Measurements from ENCODE around the gene ERG28. TPM values are rescaled to one million over a fixed set of nuclear protein-coding genes. Genes with fewer than 3 reads are reported as not detected.

Gene ERG28
- total and polyA plus RNA-seq, 2 of the 13 experiments (the other 11 are each of a cell fraction or from before 2014, with no cell fraction given), result 27.3 to 32.3 TPM

DNA sequence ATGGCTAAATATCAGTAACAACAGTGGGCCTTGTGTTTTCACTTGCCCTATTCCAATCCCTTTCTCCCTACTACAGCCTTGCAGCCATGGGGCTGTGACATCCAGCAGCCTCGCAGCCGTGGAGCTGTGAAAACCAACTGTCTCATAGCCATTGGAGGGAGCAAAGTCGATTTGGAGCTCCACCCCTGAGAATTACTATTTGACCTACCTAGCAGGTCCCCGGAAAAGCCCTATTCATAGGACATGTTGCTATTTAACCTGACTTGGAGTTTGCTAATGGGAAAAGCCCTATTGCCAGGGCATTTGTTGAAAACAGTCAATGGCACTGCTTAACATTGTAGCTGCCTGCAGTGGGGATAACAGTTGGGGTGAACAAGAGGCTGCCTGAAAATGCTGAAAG lies 33.3 kb downstream of the ERG28 start (continued):
- TF ChIP-seq MLXIP (CRISPR knock-in tag; IDR thresholded peaks at IDR 0.05; ENCODE audit: borderline replicate concordance) (no peak), ZFP91 (CRISPR knock-in tag; IDR thresholded peaks at IDR 0.05; ENCODE audit: borderline replicate concordance) (no peak), GMEB2 (CRISPR knock-in tag; IDR thresholded peaks at IDR 0.05; ENCODE audit: low read depth) (no peak), RCOR2 (CRISPR knock-in tag; IDR thresholded peaks at IDR 0.05) (no peak), ISL2 (CRISPR knock-in tag; IDR thresholded peaks at IDR 0.05) (no peak), RFXAP (CRISPR knock-in tag; IDR thresholded peaks at IDR 0.05; ENCODE audit: borderline replicate concordance) (no peak), ZNF777 (CRISPR knock-in tag; IDR thresholded peaks at IDR 0.05) (no peak), ZMYM3 (CRISPR knock-in tag; IDR thresholded peaks at IDR 0.05) (0 out of 2 replicates have a peak, but pooled peaks have one; percentile 12), ZFYVE20 (CRISPR knock-in tag; IDR thresholded peaks at IDR 0.05; ENCODE audit: borderline replicate concordance, low read depth) (no peak), SP140L (CRISPR knock-in tag; IDR thresholded peaks at IDR 0.05; ENCODE audit: borderline replicate concordance) (no peak), ZNF501 (CRISPR knock-in tag; IDR thresholded peaks at IDR 0.05) (peak; percentile 30; the same call in 1 of the 2 replicates), TBL1XR1 (IDR thresholded peaks at IDR 0.05; ENCODE audit: borderline replicate concordance, low read length, partially characterized antibody) (no peak), SIN3A (IDR thresholded peaks at IDR 0.05; ENCODE audit: borderline replicate concordance, low read depth, low read length) (no peak), NFIC (IDR thresholded peaks at IDR 0.05; ENCODE audit: low read length) (no peak), ZNF564 (CRISPR knock-in tag; IDR thresholded peaks at IDR 0.05) (no peak)
- TF ChIP-seq, protein P1, sequence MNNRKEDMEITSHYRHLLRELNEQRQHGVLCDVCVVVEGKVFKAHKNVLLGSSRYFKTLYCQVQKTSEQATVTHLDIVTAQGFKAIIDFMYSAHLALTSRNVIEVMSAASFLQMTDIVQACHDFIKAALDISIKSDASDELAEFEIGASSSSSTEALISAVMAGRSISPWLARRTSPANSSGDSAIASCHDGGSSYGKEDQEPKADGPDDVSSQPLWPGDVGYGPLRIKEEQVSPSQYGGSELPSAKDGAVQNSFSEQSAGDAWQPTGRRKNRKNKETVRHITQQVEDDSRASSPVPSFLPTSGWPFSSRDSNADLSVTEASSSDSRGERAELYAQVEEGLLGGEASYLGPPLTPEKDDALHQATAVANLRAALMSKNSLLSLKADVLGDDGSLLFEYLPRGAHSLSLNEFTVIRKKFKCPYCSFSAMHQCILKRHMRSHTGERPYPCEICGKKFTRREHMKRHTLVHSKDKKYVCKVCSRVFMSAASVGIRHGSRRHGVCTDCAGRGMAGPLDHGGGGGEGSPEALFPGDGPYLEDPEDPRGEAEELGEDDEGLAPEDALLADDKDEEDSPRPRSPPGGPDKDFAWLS (CRISPR knock-in tag; IDR thresholded peaks at IDR 0.05; ENCODE audit: borderline replicate concordance), result no peak
- TF ChIP-seq, protein P2, sequence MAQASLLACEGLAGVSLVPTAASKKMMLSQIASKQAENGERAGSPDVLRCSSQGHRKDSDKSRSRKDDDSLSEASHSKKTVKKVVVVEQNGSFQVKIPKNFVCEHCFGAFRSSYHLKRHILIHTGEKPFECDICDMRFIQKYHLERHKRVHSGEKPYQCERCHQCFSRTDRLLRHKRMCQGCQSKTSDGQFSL (CRISPR knock-in tag; IDR thresholded peaks at IDR 0.05), result no peak
- TF ChIP-seq, protein P3, sequence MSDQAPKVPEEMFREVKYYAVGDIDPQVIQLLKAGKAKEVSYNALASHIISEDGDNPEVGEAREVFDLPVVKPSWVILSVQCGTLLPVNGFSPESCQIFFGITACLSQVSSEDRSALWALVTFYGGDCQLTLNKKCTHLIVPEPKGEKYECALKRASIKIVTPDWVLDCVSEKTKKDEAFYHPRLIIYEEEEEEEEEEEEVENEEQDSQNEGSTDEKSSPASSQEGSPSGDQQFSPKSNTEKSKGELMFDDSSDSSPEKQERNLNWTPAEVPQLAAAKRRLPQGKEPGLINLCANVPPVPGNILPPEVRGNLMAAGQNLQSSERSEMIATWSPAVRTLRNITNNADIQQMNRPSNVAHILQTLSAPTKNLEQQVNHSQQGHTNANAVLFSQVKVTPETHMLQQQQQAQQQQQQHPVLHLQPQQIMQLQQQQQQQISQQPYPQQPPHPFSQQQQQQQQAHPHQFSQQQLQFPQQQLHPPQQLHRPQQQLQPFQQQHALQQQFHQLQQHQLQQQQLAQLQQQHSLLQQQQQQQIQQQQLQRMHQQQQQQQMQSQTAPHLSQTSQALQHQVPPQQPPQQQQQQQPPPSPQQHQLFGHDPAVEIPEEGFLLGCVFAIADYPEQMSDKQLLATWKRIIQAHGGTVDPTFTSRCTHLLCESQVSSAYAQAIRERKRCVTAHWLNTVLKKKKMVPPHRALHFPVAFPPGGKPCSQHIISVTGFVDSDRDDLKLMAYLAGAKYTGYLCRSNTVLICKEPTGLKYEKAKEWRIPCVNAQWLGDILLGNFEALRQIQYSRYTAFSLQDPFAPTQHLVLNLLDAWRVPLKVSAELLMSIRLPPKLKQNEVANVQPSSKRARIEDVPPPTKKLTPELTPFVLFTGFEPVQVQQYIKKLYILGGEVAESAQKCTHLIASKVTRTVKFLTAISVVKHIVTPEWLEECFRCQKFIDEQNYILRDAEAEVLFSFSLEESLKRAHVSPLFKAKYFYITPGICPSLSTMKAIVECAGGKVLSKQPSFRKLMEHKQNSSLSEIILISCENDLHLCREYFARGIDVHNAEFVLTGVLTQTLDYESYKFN (CRISPR knock-in tag; conservative IDR thresholded peaks at IDR 0.05), result peak; percentile 65

Measured in HepG2 (cell line).